Astrocyte (in vitro differentiated cells and primary cell): ENCODE measurements around the gene MDM2. TPM values are rescaled to one million over a fixed set of nuclear protein-coding genes. Genes with fewer than 3 reads are reported as not detected.
A peak's percentile ranks its signal among the peaks of the same experiment; 100 is the strongest.

Source experiments
- DNase-seq: peaks from one replicate; pipeline ENCODE4 v3.0.0-alpha.2; 2010; ENCODE audit warnings: low read depth
- FAIRE-seq: peaks from 2 replicates; lab custom pipeline; 2011; peaks lifted over from hg19 to GRCh38; lab: Jason Lieb, UNC
- H2AFZ ChIP-seq: 2 replicates; pipeline ENCODE4 v1.6.0; 2012; ENCODE audit warnings: low read depth, low read length, inconsistent platforms
- H3K27ac ChIP-seq: 2 replicates; pipeline ENCODE4 v1.5.1; 2011; ENCODE audit warnings: low read depth, low read length, inconsistent platforms
- H3K27me3 ChIP-seq: 2 replicates; pipeline ENCODE4 v1.6.0; 2011; ENCODE audit warnings: low read length, inconsistent platforms; ENCODE audit not compliant: insufficient read depth
- H3K36me3 ChIP-seq: 2 replicates; pipeline ENCODE4 v1.5.1; 2011; ENCODE audit warnings: low read length, inconsistent platforms; ENCODE audit not compliant: insufficient read depth
- H3K4me1 ChIP-seq: 2 replicates; pipeline ENCODE4 v1.5.1; 2011; ENCODE audit warnings: low read length, inconsistent platforms; ENCODE audit not compliant: insufficient read depth
- H3K4me2 ChIP-seq: 2 replicates; pipeline ENCODE4 v1.6.0; 2012; ENCODE audit warnings: low read length, inconsistent platforms
- H3K4me3 ChIP-seq: 2 replicates; pipeline ENCODE4 v1.5.1; 2011; ENCODE audit warnings: low read depth, mild to moderate bottlenecking, low read length, inconsistent platforms; ENCODE audit not compliant: insufficient read depth
- H3K79me2 ChIP-seq: 2 replicates; pipeline ENCODE4 v1.6.0; 2012; ENCODE audit warnings: mild to moderate bottlenecking, low read length, inconsistent platforms; ENCODE audit not compliant: insufficient read depth
- H3K9ac ChIP-seq: 2 replicates; pipeline ENCODE4 v1.6.0; 2012; ENCODE audit warnings: mild to moderate bottlenecking, low read length, inconsistent platforms
- H3K9me3 ChIP-seq: 2 replicates; pipeline ENCODE4 v1.5.1; 2012; ENCODE audit warnings: low read depth, mild to moderate bottlenecking, low read length, inconsistent platforms; ENCODE audit not compliant: insufficient read depth
- H4K20me1 ChIP-seq: 2 replicates; pipeline ENCODE4 v1.6.0; 2012; ENCODE audit warnings: low read length, inconsistent platforms; ENCODE audit not compliant: insufficient read depth
- H3K27ac Mint-ChIP-seq: one replicate; pipeline ENCODE4 v1.8.0; 2021; ENCODE audit warnings: mild to moderate bottlenecking, mixed read lengths; ENCODE audit not compliant: unreplicated experiment
- H3K27me3 Mint-ChIP-seq: one replicate; pipeline ENCODE4 v1.8.0; 2021; ENCODE audit warnings: low read depth, mixed read lengths; ENCODE audit not compliant: unreplicated experiment
- H3K36me3 Mint-ChIP-seq: one replicate; pipeline ENCODE4 v1.8.0; 2021; ENCODE audit warnings: low read depth, mixed read lengths; ENCODE audit not compliant: unreplicated experiment
- H3K4me1 Mint-ChIP-seq: one replicate; pipeline ENCODE4 v1.8.0; 2021; ENCODE audit warnings: low read depth, mixed read lengths; ENCODE audit not compliant: unreplicated experiment
- H3K4me3 Mint-ChIP-seq: one replicate; pipeline ENCODE4 v1.8.0; 2021; ENCODE audit warnings: mild to moderate bottlenecking, moderate library complexity, mixed read lengths; ENCODE audit not compliant: unreplicated experiment
- H3K9me3 Mint-ChIP-seq: one replicate; pipeline ENCODE4 v1.8.0; 2021; ENCODE audit warnings: mild to moderate bottlenecking, mixed read lengths; ENCODE audit not compliant: unreplicated experiment
- EZH2 ChIP-seq: IDR thresholded peaks from 2 replicates; pipeline ENCODE4 v1.6.1; 2012; ENCODE audit warnings: mild to moderate bottlenecking, low read length, inconsistent platforms; ENCODE audit not compliant: insufficient read depth
- total RNA-seq: library from RNA; stranded (reverse); gene quantifications from 2 replicates; pipeline ENCODE4 v1.2.1, GENCODE V29; 2021
- TF ChIP-seq, protein P1 (sequence below): IDR thresholded peaks from 2 replicates; pipeline ENCODE4 v1.5.1; 2011; ENCODE audit warnings: low read depth, mild to moderate bottlenecking, inconsistent platforms, low read length, moderate library complexity; ENCODE audit not compliant: insufficient read depth

The MDM2 gene
- total RNA-seq, 1 donor from 2014 or later: 828 TPM

DNA sequence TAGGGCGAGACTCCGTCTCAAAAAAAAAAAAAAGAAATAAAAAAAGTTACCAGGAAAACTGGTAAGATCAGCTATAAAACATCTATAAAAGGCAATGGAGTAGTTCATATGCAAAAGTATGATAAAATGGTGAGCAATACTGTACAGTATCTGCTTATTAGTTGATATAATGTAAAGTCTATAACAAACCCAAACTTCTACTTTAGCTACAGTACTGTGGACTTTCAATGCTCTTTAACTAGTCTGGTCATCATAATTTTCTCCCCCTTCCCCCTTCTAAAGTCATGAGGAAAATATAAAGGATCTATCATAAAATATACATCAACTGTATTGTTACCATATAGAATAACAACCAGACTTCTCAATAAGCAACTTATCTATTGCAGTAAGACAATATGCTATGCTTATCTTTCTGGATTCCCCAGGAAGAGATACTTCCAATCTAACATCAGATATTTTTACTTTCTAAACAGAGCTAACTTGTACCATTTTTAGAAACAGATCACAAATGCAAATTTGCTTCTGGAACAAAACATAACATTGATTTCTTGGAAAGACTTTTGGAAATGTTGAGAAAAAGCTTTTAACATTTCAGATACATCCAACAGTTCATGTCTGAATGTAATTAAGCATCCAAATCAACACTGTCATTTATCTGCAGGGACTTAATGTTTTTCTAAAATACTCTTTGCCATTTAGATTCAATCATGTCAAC lies 43.8 kb downstream of the MDM2 start:
- Mint-ChIP-seq H3K9me3 (no peaks in the 10 kb centered on the region), H3K27me3 (no peaks in the 10 kb centered on the region), H3K36me3 (peaks cover 5% of the 10 kb centered on the region), H3K27ac (peak overlapping the region; percentile 34), H3K4me1 (no peaks in the 10 kb centered on the region), H3K4me3 (no peak overlapping the region)
- H3K27ac ChIP-seq: no peak overlapping the region
- no peaks in the 10 kb centered on the region for H3K27me3 ChIP-seq
- no peaks in the 10 kb centered on the region for H3K36me3 ChIP-seq
- DNase-seq (no peak), FAIRE-seq (no peak)
- H2AFZ ChIP-seq: no peak overlapping the region
- no peak overlapping the region for H3K4me2 ChIP-seq
- H3K79me2 ChIP-seq: no peaks in the 10 kb centered on the region
- no peak overlapping the region for H3K9ac ChIP-seq
- no peak overlapping the region for H3K4me3 ChIP-seq
- H3K9me3 ChIP-seq: no peaks in the 10 kb centered on the region
- peaks cover 14% of the 10 kb centered on the region for H4K20me1 ChIP-seq
- no peak for TF ChIP-seq EZH2
- TF ChIP-seq, protein P1, sequence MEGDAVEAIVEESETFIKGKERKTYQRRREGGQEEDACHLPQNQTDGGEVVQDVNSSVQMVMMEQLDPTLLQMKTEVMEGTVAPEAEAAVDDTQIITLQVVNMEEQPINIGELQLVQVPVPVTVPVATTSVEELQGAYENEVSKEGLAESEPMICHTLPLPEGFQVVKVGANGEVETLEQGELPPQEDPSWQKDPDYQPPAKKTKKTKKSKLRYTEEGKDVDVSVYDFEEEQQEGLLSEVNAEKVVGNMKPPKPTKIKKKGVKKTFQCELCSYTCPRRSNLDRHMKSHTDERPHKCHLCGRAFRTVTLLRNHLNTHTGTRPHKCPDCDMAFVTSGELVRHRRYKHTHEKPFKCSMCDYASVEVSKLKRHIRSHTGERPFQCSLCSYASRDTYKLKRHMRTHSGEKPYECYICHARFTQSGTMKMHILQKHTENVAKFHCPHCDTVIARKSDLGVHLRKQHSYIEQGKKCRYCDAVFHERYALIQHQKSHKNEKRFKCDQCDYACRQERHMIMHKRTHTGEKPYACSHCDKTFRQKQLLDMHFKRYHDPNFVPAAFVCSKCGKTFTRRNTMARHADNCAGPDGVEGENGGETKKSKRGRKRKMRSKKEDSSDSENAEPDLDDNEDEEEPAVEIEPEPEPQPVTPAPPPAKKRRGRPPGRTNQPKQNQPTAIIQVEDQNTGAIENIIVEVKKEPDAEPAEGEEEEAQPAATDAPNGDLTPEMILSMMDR: no peak
- H3K4me1 ChIP-seq: no peaks in the 10 kb centered on the region

DNA sequence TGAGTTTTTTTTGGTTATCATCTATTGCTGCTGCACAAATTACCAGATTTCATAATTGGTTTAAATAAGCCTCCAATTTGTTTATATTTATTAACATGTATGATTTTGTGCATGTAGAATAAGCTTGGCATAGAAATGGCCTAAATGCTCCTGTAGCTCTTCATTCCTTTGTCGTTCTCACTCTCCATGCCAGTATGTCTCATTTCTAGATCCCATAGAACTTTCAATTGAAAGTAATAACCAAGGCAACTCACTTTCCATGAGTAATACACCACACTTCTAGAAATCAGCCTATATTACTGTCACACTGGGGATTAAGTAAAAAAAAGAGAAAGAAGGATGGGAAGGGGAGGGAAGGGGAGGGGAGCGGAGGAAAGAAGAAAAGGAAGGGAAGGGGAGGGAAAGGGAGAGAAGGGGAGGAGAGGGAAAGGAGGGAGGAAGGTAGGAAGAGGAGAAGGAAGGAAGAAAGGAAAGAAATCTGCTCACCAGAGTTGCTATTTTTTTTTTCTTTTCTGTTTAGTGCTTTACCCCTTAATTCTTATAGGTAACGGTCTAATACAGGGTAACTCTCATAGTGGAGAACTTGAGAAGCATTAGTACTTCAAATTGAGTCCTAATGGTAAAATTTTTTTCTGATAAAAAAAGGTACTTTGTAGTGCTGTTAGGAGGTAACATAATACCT lies 45.6 kb downstream of the MDM2 start:
- Histone ChIP-seq H3K4me3 (no peak overlapping the region), H3K36me3 (no peaks in the 10 kb centered on the region), H2AFZ (no peak overlapping the region), H4K20me1 (peaks cover 4% of the 10 kb centered on the region), H3K27me3 (no peaks in the 10 kb centered on the region), H3K9ac (no peak overlapping the region), H3K79me2 (no peaks in the 10 kb centered on the region), H3K4me1 (no peaks in the 10 kb centered on the region), H3K9me3 (no peaks in the 10 kb centered on the region), H3K4me2 (no peak overlapping the region), H3K27ac (no peak overlapping the region)
- FAIRE-seq (no peak), DNase-seq (no peak)
- no peak overlapping the region for H3K27ac Mint-ChIP-seq
- H3K4me1 Mint-ChIP-seq: no peaks in the 10 kb centered on the region
- H3K36me3 Mint-ChIP-seq: peaks cover 5% of the 10 kb centered on the region
- H3K27me3 Mint-ChIP-seq: no peaks in the 10 kb centered on the region
- no peak overlapping the region for H3K4me3 Mint-ChIP-seq
- TF ChIP-seq, protein P1: no peak
- TF ChIP-seq EZH2: no peak
- H3K9me3 Mint-ChIP-seq: no peaks in the 10 kb centered on the region

DNA sequence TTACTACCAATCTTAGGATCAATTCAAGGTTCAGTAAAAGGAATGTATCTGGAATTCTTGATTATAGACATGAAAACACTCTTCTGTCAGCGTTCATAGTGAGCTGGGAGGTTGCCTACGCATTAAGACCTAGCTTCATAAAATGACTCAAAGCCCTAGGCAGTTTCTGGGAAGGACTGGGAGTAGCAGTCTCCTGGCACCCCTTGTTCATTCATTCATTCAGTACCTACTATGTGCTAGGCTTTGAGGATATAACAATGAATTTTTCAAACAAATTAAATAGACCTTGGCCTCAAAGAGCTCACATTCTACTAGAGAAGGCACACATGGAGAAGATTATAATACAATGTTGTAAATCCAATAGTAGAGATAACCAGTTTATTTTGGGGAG lies 46.1 kb downstream of the MDM2 start:
- DNase-seq (no peak), FAIRE-seq (no peak)
- Histone ChIP-seq H3K79me2 (no peaks in the 10 kb centered on the region), H3K9ac (no peak overlapping the region), H3K36me3 (no peaks in the 10 kb centered on the region), H2AFZ (no peak overlapping the region), H3K27ac (no peak overlapping the region), H3K4me2 (no peak overlapping the region), H3K9me3 (no peaks in the 10 kb centered on the region), H3K27me3 (no peaks in the 10 kb centered on the region), H4K20me1 (peaks cover 4% of the 10 kb centered on the region), H3K4me3 (no peak overlapping the region), H3K4me1 (no peaks in the 10 kb centered on the region)
- Mint-ChIP-seq H3K27ac (no peak overlapping the region), H3K4me3 (no peak overlapping the region), H3K4me1 (no peaks in the 10 kb centered on the region), H3K27me3 (no peaks in the 10 kb centered on the region), H3K36me3 (peaks cover 5% of the 10 kb centered on the region), H3K9me3 (no peaks in the 10 kb centered on the region)
- TF ChIP-seq, protein P1: no peak
- TF ChIP-seq EZH2: no peak
